OCI-LY1 (cell line): ENCODE results near the gene TRIM74.
"Not testable (repeated sequence)": the region's sequence is repeated elsewhere in the genome, so short reads cannot be mapped to it uniquely, and the experiment has no call there.

Experiments used
- H2AFZ ChIP-seq: fragments of 200-600 bp; sonication (generic), shearing (Covaris generic); 2 replicates; pipeline ENCODE4 v1.6.0; 2014; ENCODE audit warnings: antibody characterized with exemption, mild to moderate bottlenecking, low read length
- H3F3A ChIP-seq: fragments of 200-600 bp; sonication (generic), shearing (Covaris generic); 2 replicates; pipeline ENCODE4 v1.6.0; 2014; ENCODE audit warnings: mild to moderate bottlenecking, antibody characterized with exemption, low read length, moderate library complexity; ENCODE audit not compliant: insufficient read depth
- H3K27ac ChIP-seq: fragments of 200-600 bp; sonication (generic); 2 replicates; pipeline ENCODE4 v1.5.1; 2014; ENCODE audit warnings: low read length, mixed run types, mild to moderate bottlenecking, low read depth; ENCODE audit not compliant: poor library complexity, severe bottlenecking
- H3K27me3 ChIP-seq: fragments of 200-600 bp; sonication (generic); 2 replicates; pipeline ENCODE4 v1.6.0; 2014; ENCODE audit warnings: antibody characterized with exemption, mild to moderate bottlenecking, low read length, moderate library complexity; ENCODE audit not compliant: insufficient read depth
- H3K36me3 ChIP-seq: fragments of 200-600 bp; sonication (generic); 2 replicates; pipeline ENCODE4 v1.6.1; 2014; ENCODE audit warnings: mild to moderate bottlenecking, antibody characterized with exemption, low read length, moderate library complexity, mixed read lengths; ENCODE audit not compliant: insufficient read depth
- H3K4me1 ChIP-seq: fragments of 200-600 bp; sonication (generic); 2 replicates; pipeline ENCODE4 v1.5.1; 2014; ENCODE audit warnings: mild to moderate bottlenecking, low read length, moderate library complexity; ENCODE audit not compliant: insufficient read depth, severe bottlenecking
- H3K4me2 ChIP-seq: fragments of 200-600 bp; sonication (generic), shearing (Covaris generic); 2 replicates; pipeline ENCODE4 v1.6.1; 2014; ENCODE audit warnings: low read length
- H3K4me3 ChIP-seq: fragments of 200-600 bp; sonication (generic); 2 replicates; pipeline ENCODE4 v1.5.1; 2014; ENCODE audit warnings: low read length, low read depth, mild to moderate bottlenecking, mixed read lengths; ENCODE audit not compliant: poor library complexity, severe bottlenecking
- H3K79me2 ChIP-seq: fragments of 200-600 bp; shearing (Covaris generic); 2 replicates; pipeline ENCODE4 v1.6.1; 2016; ENCODE audit warnings: mixed run types, low read length, mixed read lengths; ENCODE audit not compliant: insufficient read depth
- H3K9ac ChIP-seq: fragments of 200-600 bp; sonication (generic), shearing (Covaris generic); 2 replicates; pipeline ENCODE4 v1.6.1; 2014; ENCODE audit warnings: mild to moderate bottlenecking, low read length, mixed read lengths
- H3K9me2 ChIP-seq: fragments of 200-600 bp; sonication (generic), shearing (Covaris generic); 2 replicates; pipeline ENCODE4 v1.6.1; 2014; ENCODE audit warnings: low read depth, mild to moderate bottlenecking, low read length, mixed read lengths
- H3K9me3 ChIP-seq: fragments of 200-600 bp; shearing (Covaris generic); 2 replicates; pipeline ENCODE4 v1.6.1; 2014; ENCODE audit warnings: low read length, mixed read lengths
- H4K20me1 ChIP-seq: fragments of 200-600 bp; sonication (generic), shearing (Covaris generic); 2 replicates; pipeline ENCODE4 v1.6.0; 2016; ENCODE audit warnings: mild to moderate bottlenecking, low read length; ENCODE audit not compliant: insufficient read depth

The TRIM74 gene

DNA sequence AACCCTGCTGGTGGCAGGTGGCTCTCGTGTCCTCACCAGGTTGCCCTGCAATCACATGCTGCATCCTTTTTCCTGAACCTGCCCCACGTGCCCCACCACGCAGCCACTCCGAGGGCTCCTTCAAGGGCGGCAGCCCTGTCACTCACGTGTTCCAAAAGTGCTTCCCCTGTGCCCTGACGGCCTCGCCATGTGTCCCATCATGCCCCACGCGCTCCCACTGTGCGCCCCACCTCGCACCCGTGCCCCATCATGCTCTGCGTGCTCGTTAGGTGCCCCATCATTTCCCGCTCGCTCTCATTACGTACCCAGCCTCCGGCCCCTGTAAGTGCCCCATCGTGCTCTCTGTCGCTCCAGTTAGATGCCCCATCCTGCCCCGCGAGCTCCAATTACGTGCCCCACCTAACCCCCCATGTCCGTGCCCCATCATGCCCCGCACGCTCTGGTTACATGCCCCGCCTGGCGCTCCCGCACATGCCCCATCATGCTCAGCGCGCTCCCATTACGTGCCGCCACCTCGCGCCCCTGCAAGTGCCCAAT lies at the start of gene TRIM74:
Gene TRIM74 (minus strand): TSS at position 487 of the 537 bp plus-strand sequence. CDS start 3,309 bp downstream, outside the sequence.
- not testable (repeated sequence) for H3K4me3 ChIP-seq, H3K9me2 ChIP-seq, H4K20me1 ChIP-seq, H3K36me3 ChIP-seq, H3F3A ChIP-seq, H3K27me3 ChIP-seq, H3K9me3 ChIP-seq, H2AFZ ChIP-seq, H3K9ac ChIP-seq, H3K79me2 ChIP-seq, H3K4me2 ChIP-seq, H3K4me1 ChIP-seq, H3K27ac ChIP-seq

DNA sequence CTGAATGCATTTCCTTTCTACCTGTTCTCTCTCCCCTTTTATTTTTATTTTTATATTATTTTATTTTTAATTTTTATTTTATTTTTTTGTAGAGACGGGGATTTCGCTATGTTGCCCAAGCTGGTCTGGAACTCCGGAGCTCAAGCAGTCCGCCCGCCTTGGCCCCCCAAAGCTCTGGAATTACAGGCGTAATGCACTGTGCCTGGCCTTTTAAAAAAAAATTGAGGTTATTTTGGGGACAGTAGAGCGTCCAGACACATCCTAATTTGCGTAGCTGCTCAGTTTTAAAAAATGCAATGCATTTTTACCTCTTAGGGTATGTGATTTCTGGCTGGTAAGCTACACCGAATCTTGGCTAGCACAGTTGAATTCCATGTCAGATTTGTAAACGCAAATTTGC lies 37.2 kb upstream of the TRIM74 start:
- not testable (repeated sequence) for H3K27me3 ChIP-seq, H3K4me1 ChIP-seq, H4K20me1 ChIP-seq, H3K36me3 ChIP-seq, H3F3A ChIP-seq, H3K9me2 ChIP-seq, H2AFZ ChIP-seq, H3K9me3 ChIP-seq, H3K79me2 ChIP-seq
- Histone ChIP-seq H3K9ac (peak overlapping the region; percentile 64), H3K27ac (peak overlapping the region; percentile 94), H3K4me2 (peak overlapping the region; percentile 65), H3K4me3 (peak overlapping the region; percentile 63)

DNA sequence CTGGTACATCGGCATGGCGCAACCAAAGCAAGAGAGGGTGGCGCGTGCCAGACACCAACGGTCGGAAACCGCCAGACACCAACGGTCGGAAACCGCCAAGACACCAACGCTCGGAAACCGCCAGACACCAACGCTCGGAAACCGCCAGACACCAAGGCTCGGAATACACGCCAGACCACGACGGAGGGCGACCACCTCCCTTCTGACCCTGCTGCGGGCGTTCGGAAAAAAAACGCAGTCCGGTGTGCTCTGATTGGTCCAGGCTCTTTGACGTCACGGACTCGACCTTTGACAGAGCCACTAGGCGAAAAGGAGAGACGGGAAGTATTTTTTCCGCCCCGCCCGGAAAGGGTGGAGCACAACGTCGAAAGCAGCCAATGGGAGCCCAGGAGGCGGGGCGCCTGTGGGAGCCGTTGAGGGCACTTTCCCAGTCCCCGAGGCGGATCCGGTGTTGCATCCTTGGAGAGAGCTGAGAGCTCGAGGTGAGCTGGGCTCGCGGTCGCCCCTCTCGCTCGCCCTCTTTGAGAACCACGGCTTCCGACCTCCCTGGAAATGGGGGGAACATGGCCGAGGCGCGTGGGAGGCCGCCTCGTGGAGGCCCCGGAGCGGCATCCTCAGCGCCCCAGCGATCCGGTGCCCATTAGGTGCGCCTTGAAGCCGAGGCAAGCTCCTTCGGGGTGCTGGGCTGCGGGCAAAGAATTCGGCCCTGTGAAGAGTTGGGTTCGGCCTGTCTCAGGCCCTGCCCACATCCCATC lies 36.6 kb upstream of the TRIM74 start:
- H3K9me3 ChIP-seq, H4K20me1 ChIP-seq, H3K4me1 ChIP-seq, H3K27me3 ChIP-seq, H3K36me3 ChIP-seq, H3K9me2 ChIP-seq, H3F3A ChIP-seq, H3K79me2 ChIP-seq, H2AFZ ChIP-seq: not testable (repeated sequence)
- H3K4me2 ChIP-seq = peak overlapping the region; percentile 68; the same call in 1 of the 2 replicates
- H3K9ac ChIP-seq = peak overlapping the region; percentile 90
- peak overlapping the region; percentile 63 for H3K4me3 ChIP-seq
- H3K27ac ChIP-seq = peak overlapping the region; percentile 94

DNA sequence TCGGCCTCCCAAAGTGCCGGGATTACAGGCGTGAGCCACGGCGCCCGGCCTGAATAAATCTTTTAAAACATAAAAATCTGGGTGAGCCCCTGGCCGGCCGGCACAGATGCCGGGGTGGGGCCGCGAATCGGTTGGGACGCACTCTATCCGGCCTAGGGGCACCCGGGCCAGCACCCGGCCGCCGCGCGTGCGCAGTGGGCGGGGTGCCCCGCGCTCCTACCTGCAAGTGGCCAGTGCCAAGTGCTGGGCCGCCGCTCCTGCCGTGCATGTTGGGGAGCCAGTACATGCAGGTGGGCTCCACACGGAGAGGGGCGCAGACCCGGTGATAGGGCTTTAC lies 36.1 kb upstream of the TRIM74 start:
- H2AFZ ChIP-seq, H3K4me1 ChIP-seq, H3K27me3 ChIP-seq, H4K20me1 ChIP-seq, H3K9me3 ChIP-seq, H3K9me2 ChIP-seq, H3K79me2 ChIP-seq, H3F3A ChIP-seq, H3K36me3 ChIP-seq: not testable (repeated sequence)
- H3K9ac ChIP-seq = peak overlapping the region; percentile 90
- H3K4me2 ChIP-seq = peak overlapping the region; percentile 68; the same call in 1 of the 2 replicates
- H3K27ac ChIP-seq = peak overlapping the region; percentile 94
- H3K4me3 ChIP-seq = peak overlapping the region; percentile 63

DNA sequence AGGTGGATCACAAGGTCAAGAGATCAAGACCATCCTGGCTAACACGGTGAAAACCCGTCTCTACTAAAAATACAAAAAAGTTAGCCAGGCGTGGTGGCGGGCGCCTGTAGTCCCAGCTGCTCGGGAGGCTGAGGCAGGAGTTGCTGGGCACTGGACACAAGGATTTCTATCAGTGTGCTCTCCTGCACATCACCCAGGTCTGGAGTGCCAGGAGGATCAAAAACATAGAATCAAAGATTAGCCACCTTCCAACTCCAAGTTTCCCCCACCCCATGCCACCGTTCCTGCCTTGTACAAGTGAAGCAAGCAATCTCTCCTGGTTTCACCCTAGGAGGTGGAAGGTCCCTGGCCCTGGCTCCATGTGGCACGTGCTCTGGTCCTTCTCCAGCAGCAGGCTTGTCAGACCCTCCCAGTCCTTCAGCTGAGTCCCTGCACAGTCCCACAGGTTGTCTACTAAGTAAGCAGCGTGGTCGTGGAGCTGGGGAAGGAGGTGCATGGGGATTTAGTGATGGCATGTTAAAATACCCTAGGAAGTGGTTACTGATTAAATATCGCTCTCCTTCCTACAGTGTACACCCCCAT lies 28.7 kb upstream of the TRIM74 start:
- not testable (repeated sequence) for H3K36me3 ChIP-seq, H3K4me3 ChIP-seq, H3K9ac ChIP-seq, H3F3A ChIP-seq, H3K4me2 ChIP-seq, H3K9me3 ChIP-seq, H3K79me2 ChIP-seq, H3K4me1 ChIP-seq, H4K20me1 ChIP-seq, H3K27me3 ChIP-seq, H3K9me2 ChIP-seq, H2AFZ ChIP-seq, H3K27ac ChIP-seq

DNA sequence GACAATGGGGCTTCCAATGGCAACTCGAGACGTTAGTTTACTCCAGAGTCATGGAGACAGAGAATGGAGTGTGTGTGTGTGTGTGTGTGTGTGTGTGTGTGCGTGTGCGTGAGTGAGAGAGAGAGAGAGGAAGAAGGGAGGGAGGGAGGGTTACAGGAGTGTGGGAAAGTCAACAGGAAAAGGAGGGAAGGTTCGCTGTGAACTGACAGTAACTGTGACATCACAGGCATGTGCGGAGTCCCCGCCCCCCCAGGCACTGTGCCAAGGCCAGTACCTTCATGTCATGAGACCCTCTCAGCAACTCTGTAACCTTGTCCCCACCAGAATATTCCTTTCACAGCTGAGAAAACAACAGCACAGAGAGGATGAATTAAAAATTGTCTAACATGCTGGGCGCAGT lies 28.2 kb upstream of the TRIM74 start:
- H3K36me3 ChIP-seq, H3K27ac ChIP-seq, H3K9ac ChIP-seq, H3K9me2 ChIP-seq, H4K20me1 ChIP-seq, H3K9me3 ChIP-seq, H3K4me2 ChIP-seq, H2AFZ ChIP-seq, H3K27me3 ChIP-seq, H3K4me1 ChIP-seq, H3K79me2 ChIP-seq, H3F3A ChIP-seq, H3K4me3 ChIP-seq: not testable (repeated sequence)

DNA sequence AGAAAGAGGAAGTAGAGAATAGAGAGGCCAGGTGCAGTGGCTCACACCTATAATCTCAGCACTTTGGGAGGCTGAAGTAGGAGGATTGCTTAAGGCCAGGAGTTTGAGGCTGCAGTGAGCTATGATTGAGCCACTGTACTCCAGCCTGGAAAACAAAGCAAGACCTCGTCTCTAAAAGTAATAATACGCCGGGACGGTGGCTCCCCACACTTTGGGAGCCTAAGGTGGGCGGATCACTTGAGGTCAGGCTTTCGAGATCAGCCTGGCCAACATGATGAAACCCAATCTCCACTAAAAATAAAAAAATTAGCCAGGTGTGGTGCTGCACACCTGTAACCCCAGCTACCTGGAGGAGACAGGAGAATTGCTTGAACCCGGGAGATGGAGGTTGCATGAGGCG lies 26.2 kb upstream of the TRIM74 start:
- H3K79me2 ChIP-seq, H3K9ac ChIP-seq, H4K20me1 ChIP-seq, H3K36me3 ChIP-seq, H3K4me3 ChIP-seq, H3K27ac ChIP-seq, H3K27me3 ChIP-seq, H3K9me3 ChIP-seq, H3K9me2 ChIP-seq, H3K4me1 ChIP-seq, H3K4me2 ChIP-seq, H3F3A ChIP-seq, H2AFZ ChIP-seq: not testable (repeated sequence)
